H1 (cell line): ENCODE measurements around the gene OSM.

ENCODE experiments used
- EZH2 ChIP-seq: fragments of 200-600 bp; sonication (generic); IDR thresholded peaks from 2 replicates; pipeline ENCODE4 v1.7.1; 2012; ENCODE audit warnings: low read depth, mild to moderate bottlenecking, moderate library complexity, low read length, inconsistent platforms; ENCODE audit not compliant: severe bottlenecking
- POLR2A ChIP-seq, 2 experiments: IDR thresholded peaks; 1 replicate in 1 of 2; 2 replicates in 1 of 2; pipeline ENCODE4 v1.6.1; 2011; ENCODE audit warnings: low read depth in 2 of 2, low read length in 2 of 2, mild to moderate bottlenecking in 2 of 2; ENCODE audit errors: control extremely low read depth in 1 of 2
- POLR2AphosphoS5 ChIP-seq: IDR thresholded peaks from 2 replicates; pipeline ENCODE4 v1.6.1; 2011; ENCODE audit warnings: low read depth, low read length
- RAD21 ChIP-seq, 2 experiments: IDR thresholded peaks in 1 of 2; conservative IDR thresholded peaks in 1 of 2; 2 replicates each; pipeline ENCODE4 v1.6.1; 2011; ENCODE audit warnings: low read depth in 2 of 2, low read length in 2 of 2, improper control_type of control experiment in 1 of 2, inconsistent platforms in 1 of 2, mild to moderate bottlenecking in 1 of 2, moderate library complexity in 1 of 2
- TEAD4 ChIP-seq: IDR thresholded peaks from 2 replicates; pipeline ENCODE4 v1.6.1; 2012; ENCODE audit warnings: low read depth, low read length, inconsistent platforms, mixed read lengths
- YY1 ChIP-seq: IDR thresholded peaks from 2 replicates; pipeline ENCODE4 v1.6.1; 2011; ENCODE audit warnings: low read depth, mild to moderate bottlenecking, low read length
- TF ChIP-seq, protein P1 (sequence below), 3 experiments: IDR thresholded peaks; 1 replicate in 2 of 3; 2 replicates in 1 of 3; pipeline versions ENCODE4 v1.5.1 to v1.6.1; 2011; ENCODE audit warnings: low read length in 3 of 3, mild to moderate bottlenecking in 3 of 3, inconsistent platforms in 2 of 3, low read depth in 1 of 3, moderate library complexity in 1 of 3; ENCODE audit not compliant: insufficient read depth in 1 of 3; ENCODE audit errors: control extremely low read depth in 1 of 3
- TF ChIP-seq, protein P2 (sequence below): IDR thresholded peaks from 2 replicates; pipeline ENCODE4 v1.6.1; 2012; ENCODE audit warnings: inconsistent platforms

DNA sequence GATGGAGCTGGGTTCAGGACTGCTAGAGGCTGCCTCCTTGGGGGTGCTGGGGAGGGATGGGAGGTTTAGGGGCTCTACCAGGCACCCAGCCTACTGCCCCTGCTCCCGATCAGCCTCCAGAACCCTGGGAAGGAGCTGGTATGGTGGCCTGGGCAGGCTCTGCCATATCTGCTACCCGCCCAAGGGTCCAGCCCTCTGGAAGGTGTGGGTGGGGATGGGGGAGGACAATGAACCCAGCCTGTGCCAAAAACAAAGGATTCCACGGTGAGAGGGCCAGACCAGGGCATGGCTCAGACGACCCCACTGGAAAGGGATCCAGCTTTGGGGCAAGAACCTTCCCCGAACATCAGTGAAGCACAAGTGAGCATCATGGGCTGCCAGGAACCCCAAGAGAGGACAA is 19.7 kb upstream of the OSM start:
- TF ChIP-seq RAD21 (IDR thresholded peaks at IDR 0.05 in 1 of 2, conservative IDR thresholded peaks at IDR 0.05 in 1 of 2; ENCODE audit: low read depth in 2 of 2, low read length in 2 of 2) (no peak), TEAD4 (no peak), YY1 (no peak), POLR2AphosphoS5 (no peak), EZH2 (no peak), POLR2A (IDR thresholded peaks at IDR 0.05; ENCODE audit: control extremely low read depth in 1 of 2, low read depth in 2 of 2, low read length in 2 of 2) (no peak)
- TF ChIP-seq, protein P1, sequence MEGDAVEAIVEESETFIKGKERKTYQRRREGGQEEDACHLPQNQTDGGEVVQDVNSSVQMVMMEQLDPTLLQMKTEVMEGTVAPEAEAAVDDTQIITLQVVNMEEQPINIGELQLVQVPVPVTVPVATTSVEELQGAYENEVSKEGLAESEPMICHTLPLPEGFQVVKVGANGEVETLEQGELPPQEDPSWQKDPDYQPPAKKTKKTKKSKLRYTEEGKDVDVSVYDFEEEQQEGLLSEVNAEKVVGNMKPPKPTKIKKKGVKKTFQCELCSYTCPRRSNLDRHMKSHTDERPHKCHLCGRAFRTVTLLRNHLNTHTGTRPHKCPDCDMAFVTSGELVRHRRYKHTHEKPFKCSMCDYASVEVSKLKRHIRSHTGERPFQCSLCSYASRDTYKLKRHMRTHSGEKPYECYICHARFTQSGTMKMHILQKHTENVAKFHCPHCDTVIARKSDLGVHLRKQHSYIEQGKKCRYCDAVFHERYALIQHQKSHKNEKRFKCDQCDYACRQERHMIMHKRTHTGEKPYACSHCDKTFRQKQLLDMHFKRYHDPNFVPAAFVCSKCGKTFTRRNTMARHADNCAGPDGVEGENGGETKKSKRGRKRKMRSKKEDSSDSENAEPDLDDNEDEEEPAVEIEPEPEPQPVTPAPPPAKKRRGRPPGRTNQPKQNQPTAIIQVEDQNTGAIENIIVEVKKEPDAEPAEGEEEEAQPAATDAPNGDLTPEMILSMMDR (IDR thresholded peaks at IDR 0.05; ENCODE audit: control extremely low read depth in 1 of 3, insufficient read depth in 1 of 3, low read depth in 1 of 3, low read length in 3 of 3), result no peak
- TF ChIP-seq, protein P2, sequence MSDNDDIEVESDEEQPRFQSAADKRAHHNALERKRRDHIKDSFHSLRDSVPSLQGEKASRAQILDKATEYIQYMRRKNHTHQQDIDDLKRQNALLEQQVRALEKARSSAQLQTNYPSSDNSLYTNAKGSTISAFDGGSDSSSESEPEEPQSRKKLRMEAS, result no peak
